Measurements from ENCODE around the gene RPS6KC1.

GRCh38 chr1:213131851-213132655 is 81.0 kb downstream of the RPS6KC1 start:
- TF ChIP-seq, protein P1, sequence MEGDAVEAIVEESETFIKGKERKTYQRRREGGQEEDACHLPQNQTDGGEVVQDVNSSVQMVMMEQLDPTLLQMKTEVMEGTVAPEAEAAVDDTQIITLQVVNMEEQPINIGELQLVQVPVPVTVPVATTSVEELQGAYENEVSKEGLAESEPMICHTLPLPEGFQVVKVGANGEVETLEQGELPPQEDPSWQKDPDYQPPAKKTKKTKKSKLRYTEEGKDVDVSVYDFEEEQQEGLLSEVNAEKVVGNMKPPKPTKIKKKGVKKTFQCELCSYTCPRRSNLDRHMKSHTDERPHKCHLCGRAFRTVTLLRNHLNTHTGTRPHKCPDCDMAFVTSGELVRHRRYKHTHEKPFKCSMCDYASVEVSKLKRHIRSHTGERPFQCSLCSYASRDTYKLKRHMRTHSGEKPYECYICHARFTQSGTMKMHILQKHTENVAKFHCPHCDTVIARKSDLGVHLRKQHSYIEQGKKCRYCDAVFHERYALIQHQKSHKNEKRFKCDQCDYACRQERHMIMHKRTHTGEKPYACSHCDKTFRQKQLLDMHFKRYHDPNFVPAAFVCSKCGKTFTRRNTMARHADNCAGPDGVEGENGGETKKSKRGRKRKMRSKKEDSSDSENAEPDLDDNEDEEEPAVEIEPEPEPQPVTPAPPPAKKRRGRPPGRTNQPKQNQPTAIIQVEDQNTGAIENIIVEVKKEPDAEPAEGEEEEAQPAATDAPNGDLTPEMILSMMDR (IDR thresholded peaks at IDR 0.05): no peak
- TF ChIP-seq EZH2 (IDR thresholded peaks at IDR 0.05; ENCODE audit: borderline replicate concordance, insufficient read depth, low read depth, low read length, poor library complexity, severe bottlenecking): no peak
